ENCODE results near the gene PLXNB3.
A peak's percentile ranks its signal among the peaks of the same experiment; 100 is the strongest.

PLXNB3 gene

DNA sequence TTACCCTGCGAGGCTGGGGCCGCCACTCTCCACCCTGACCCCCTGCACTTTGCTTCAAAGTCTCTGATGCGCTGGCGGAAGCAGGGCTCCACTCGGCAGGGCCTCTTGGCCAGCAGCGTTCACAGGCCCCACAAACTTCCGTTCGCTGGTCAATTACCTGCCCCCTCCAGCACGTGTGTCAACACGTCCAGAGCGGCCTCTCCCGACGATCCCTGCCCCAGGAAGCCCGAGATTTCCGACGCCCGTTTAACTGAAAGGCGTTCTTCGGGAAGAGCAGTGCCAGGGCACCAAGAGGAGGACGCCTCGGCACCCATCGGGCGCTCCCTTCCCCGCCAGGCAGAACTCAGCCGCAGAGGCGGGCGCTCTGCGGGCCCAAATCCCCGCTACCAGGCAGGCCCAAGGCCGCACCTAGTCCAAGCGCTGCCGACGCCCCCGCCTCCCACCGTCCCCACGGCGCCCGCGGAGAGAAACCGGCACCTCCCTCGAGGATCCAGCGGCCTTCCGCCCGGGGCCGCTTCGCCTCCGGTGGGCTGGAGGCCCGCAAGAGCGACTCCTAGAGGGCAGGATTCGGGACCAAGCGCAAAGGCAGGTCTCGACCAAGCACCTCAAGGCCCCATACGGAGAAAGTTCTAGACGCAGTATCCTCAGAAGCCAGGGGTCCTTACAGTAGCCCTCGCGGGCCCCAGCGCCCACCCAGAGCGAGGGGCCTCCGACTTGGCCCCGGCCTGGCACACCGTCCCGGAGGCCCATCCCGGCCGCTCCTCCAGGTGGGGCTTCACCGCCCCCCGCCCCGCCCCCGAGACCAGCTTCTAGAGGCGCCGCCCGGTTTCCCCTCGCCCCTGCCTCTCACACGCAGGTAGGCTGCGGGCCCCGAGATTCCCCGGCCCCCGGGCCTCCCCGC is 40.4 kb upstream of the PLXNB3 start:
- ChIA-PET POLR2A (no interaction called here), CTCF (interaction anchor here (2.8 kb wide), 1 partner anchor 15 kb away, joined by 12 read pairs; no protein-coding TSS in a partner anchor)
- no peak for DNase-seq (ENCODE audit: low read depth, low spot score)
- TF ChIP-seq, protein P1, sequence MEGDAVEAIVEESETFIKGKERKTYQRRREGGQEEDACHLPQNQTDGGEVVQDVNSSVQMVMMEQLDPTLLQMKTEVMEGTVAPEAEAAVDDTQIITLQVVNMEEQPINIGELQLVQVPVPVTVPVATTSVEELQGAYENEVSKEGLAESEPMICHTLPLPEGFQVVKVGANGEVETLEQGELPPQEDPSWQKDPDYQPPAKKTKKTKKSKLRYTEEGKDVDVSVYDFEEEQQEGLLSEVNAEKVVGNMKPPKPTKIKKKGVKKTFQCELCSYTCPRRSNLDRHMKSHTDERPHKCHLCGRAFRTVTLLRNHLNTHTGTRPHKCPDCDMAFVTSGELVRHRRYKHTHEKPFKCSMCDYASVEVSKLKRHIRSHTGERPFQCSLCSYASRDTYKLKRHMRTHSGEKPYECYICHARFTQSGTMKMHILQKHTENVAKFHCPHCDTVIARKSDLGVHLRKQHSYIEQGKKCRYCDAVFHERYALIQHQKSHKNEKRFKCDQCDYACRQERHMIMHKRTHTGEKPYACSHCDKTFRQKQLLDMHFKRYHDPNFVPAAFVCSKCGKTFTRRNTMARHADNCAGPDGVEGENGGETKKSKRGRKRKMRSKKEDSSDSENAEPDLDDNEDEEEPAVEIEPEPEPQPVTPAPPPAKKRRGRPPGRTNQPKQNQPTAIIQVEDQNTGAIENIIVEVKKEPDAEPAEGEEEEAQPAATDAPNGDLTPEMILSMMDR (IDR thresholded peaks at IDR 0.05; ENCODE audit: insufficient read depth, low read length, missing control alignments) = peak; percentile 31
- peak overlapping the region; percentile 66 for H3K4me3 ChIP-seq (ENCODE audit: low read depth, low read length)

DNA sequence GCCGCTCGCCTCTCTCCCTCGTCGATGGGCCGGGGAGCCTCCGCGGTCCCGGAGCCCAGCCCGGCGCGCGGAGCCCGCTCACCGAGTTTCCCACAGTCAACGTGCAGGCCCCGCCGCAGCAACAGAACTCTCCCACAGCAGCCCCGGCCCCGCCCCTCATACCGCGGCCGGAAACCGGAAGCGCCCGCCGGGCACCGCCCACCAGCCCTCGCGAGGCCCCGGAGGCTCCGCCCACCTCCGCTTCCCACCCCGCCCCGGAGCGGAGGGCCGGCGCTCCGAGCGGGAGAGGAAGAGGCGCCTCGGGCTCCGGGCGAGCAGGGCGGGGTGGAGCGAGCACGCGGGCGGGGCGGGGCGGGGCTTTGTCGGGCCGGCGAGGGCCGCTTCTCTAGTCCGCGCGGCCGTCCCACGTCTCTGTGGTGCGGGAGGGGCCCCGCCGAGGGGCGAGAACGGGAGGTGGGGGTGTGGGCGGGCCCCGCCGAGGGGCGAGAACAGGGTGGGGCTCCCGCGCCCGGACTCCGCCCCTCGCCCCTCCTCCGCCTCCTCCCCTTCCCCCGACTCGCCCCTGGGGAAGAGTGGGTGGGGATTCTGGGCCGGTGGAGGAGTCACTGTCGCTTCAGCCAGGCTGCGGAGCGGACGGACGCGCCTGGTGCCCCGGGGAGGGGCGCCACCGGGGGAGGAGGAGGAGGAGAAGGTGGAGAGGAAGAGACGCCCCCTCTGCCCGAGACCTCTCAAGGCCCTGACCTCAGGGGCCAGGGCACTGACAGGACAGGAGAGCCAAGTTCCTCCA is 39.6 kb upstream of the PLXNB3 start, which contains the start of the genes ABCD1 and BCAP31:
TSS of gene ABCD1 (plus strand) at position 605 of the 787 bp plus-strand sequence. CDS start 411 bp downstream, outside the sequence.
TSS of gene BCAP31 (minus strand) at position 136 of the 787 bp plus-strand sequence. CDS start 1,143 bp downstream, outside the sequence.
- H3K4me3 ChIP-seq (ENCODE audit: low read depth, low read length) = peak within 1 kb of the TSS; percentile 66
- DNase-seq (ENCODE audit: low read depth, low spot score) = peak; percentile 5
- CTCF ChIA-PET = no interaction called here
- TF ChIP-seq, protein P1 (IDR thresholded peaks at IDR 0.05; ENCODE audit: insufficient read depth, low read length, missing control alignments) = no peak
- POLR2A ChIA-PET = no interaction called here

DNA sequence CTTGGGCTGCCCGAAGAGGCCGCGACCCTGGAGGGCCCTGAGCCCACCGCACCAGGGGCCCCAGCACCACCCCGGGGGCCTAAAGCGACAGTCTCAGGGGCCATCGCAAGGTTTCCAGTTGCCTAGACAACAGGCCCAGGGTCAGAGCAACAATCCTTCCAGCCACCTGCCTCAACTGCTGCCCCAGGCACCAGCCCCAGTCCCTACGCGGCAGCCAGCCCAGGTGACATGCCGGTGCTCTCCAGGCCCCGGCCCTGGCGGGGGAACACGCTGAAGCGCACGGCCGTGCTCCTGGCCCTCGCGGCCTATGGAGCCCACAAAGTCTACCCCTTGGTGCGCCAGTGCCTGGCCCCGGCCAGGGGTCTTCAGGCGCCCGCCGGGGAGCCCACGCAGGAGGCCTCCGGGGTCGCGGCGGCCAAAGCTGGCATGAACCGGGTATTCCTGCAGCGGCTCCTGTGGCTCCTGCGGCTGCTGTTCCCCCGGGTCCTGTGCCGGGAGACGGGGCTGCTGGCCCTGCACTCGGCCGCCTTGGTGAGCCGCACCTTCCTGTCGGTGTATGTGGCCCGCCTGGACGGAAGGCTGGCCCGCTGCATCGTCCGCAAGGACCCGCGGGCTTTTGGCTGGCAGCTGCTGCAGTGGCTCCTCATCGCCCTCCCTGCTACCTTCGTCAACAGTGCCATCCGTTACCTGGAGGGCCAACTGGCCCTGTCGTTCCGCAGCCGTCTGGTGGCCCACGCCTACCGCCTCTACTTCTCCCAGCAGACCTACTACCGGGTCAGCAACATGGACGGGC is 38.8 kb upstream of the PLXNB3 start:
- CTCF ChIA-PET = no interaction called here

DNA sequence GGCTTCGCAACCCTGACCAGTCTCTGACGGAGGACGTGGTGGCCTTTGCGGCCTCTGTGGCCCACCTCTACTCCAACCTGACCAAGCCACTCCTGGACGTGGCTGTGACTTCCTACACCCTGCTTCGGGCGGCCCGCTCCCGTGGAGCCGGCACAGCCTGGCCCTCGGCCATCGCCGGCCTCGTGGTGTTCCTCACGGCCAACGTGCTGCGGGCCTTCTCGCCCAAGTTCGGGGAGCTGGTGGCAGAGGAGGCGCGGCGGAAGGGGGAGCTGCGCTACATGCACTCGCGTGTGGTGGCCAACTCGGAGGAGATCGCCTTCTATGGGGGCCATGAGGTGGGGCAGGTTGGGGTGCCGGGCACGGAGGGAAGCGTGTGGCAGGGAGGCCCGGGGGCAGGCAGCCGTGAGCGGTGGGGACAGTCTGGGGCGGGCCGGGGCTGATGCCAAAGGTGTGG is 38.2 kb upstream of the PLXNB3 start:
- POLR2A ChIA-PET = interaction anchor here (0.8 kb wide), 1 partner anchor 246 kb away, joined by 3 read pairs; the partner anchor contains the start of gene HCFC1
- TF ChIP-seq, protein P1 (IDR thresholded peaks at IDR 0.05; ENCODE audit: insufficient read depth, low read length, missing control alignments) = no peak
- H3K4me3 ChIP-seq (ENCODE audit: low read depth, low read length) = no peak overlapping the region; the same call in 1 of the 2 replicates
- CTCF ChIA-PET = no interaction called here
- no peak for DNase-seq (ENCODE audit: low read depth, low spot score)

More for the DNA sequence above, 38.8 kb upstream of the PLXNB3 start:
- DNase-seq (ENCODE audit: low read depth, low spot score) = no peak
- TF ChIP-seq, protein P1 (IDR thresholded peaks at IDR 0.05; ENCODE audit: insufficient read depth, low read length, missing control alignments) = no peak
- POLR2A ChIA-PET = no interaction called here
- peak overlapping the region; percentile 54 for H3K4me3 ChIP-seq (ENCODE audit: low read depth, low read length)

DNA sequence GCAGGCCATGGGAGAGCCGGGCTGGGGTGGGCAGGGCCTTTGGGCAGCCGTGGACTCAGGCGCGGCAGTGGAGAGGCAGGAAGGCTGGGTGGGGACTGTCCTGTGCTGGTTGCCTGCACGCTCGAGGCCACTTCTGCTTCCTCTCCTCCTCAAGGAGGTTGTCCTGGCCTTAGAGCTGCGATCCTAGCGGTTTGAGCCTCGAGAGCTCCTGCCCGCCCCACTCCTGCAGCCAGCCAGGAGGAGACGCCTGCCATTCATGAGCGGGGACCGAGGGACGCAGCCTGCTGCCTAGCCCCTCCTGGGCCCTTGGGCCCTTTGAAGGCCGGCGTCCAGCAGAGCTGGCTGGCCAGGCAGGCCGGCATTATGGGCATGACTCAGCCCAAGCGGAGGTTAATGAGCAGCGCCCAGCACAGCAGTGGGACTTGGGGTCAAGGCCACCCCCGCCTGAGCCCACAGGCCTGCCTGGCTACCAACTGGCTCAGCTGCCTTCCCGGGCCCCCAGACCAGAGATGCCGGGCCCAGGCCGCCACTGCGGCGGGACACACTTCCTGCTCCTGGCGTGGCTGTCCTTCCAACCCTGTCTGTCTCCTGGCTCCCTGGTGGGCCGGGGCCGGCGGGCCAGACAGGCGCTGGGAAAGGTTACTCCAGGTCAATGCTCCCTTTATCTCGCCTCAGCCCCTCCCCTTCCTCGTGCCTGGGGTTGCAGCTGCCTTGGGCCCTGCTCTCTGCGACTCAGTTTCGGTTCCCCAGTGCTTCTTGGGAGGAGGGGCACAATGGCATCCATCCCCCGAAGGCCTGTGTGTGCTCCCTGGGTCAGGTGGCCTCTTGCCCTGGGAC is 37.5 kb upstream of the PLXNB3 start:
- POLR2A ChIA-PET = interaction anchor here (0.8 kb wide), 1 partner anchor 245 kb away, joined by 3 read pairs; the partner anchor contains the start of gene HCFC1
- TF ChIP-seq, protein P1 (IDR thresholded peaks at IDR 0.05; ENCODE audit: insufficient read depth, low read length, missing control alignments) = no peak
- CTCF ChIA-PET = interaction anchor here (1.0 to 1.2 kb wide), 2 partner anchors 18 to 37 kb away, joined by 3 to 4 read pairs; no protein-coding TSS in a partner anchor
- H3K4me3 ChIP-seq (ENCODE audit: low read depth, low read length) = peak overlapping the region; percentile 27
- no peak for DNase-seq (ENCODE audit: low read depth, low spot score)
